HG02588 (cell line): ENCODE measurements around the gene PLEKHO2.

Source experiments
- ATAC-seq: cut with Tn5 transposase; IDR thresholded peaks from one replicate; pipeline ENCODE4 v1.9.1; 2021; ENCODE audit warnings: mild to moderate bottlenecking, moderate library complexity; ENCODE audit not compliant: unreplicated experiment

Gene PLEKHO2

GRCh38 chr15:64911311-64912186, 69.8 kb downstream of the PLEKHO2 start, which contains the start of gene ANKDD1A:
Gene ANKDD1A (plus strand): TSS chr15:64911902. CDS start chr15:64911931, 29 bp downstream.
- peak; percentile 58 for ATAC-seq

- ATAC-seq: no peak
Observed at GRCh38 chr15:64912379-64913325, 70.9 kb downstream of the PLEKHO2 start.

GRCh38 chr15:64915518-64916227, 74.0 kb downstream of the PLEKHO2 start:
- ATAC-seq: no peak

DNA sequence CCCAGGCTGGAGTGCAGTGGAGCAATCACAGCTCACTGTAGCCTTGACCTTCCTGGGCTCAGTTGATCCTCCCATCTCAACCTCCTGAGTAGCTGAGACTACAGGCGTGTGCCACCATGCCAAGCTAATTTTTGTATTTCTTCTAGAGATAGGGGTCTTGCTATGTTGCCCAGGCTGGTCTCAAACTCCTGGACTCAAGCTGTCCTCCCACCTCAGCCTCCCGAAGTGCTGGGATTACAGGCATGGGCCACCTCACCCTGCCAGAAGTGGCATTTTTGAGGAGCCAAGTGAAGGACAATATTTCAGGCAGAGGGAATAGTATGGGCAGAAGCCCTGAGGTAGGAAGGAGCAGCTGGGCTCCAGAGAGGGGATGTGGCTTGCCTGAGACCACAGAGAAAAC, 74.7 kb downstream of the PLEKHO2 start:
- no peak for ATAC-seq

DNA sequence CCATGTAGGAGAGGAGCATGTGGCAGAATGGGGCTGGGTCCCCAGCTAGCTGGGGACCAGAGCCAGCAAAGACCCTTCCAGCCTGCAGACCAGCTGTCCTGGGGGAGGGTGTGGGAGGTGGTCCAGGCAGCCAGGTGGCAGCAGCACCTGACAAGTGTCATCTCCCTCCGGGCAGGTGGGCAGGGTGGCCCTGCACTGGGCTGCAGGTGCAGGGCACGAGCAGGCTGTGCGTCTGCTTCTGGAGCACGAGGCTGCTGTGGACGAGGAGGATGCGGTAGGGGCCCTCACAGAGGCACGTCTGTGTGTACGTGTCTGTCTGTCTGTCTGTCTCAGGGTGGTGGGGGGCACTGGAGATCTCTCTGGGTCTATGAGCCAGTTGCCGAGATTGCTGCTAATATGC, 75.5 kb downstream of the PLEKHO2 start:
- no peak for ATAC-seq
